H1 (cell line): ENCODE data around the gene STXBP5. TPM values are rescaled to one million over a fixed set of nuclear protein-coding genes. Genes with fewer than 3 reads are reported as not detected.

ENCODE experiments used
- CTCF ChIA-PET: fragments of 300-600 bp; sonication (Branson Sonifier 250); formaldehyde crosslinking; loops from one replicate; lab custom pipeline; 2021; ENCODE audit not compliant: partially characterized antibody; lab: Charles Lee
- POLR2A ChIA-PET: fragments of 300-600 bp; sonication (Branson Sonifier 250); formaldehyde crosslinking; loops from one replicate; lab custom pipeline; 2021; ENCODE audit warnings: inconsistent platforms; ENCODE audit not compliant: partially characterized antibody; lab: Charles Lee
- DNase-seq, 2 experiments: peaks; one replicate each; pipeline versions ENCODE4 v3.0.0 to v3.0.0-alpha.2; 2010 to 2022; ENCODE audit warnings: low spot score in 2 of 2, low read depth in 1 of 2, mixed read lengths in 1 of 2
- FAIRE-seq: peaks from 2 replicates; lab custom pipeline; 2011; peaks lifted over from hg19 to GRCh38; lab: Jason Lieb, UNC
- H2AFZ ChIP-seq: 2 replicates; pipeline ENCODE4 v1.8.1; 2012; ENCODE audit warnings: low read length, inconsistent platforms
- H2AK5ac ChIP-seq: 2 replicates; pipeline ENCODE4 v1.6.1; 2013; ENCODE audit warnings: low read depth, low read length
- H2BK120ac ChIP-seq: replicated peaks from 2 replicates; pipeline ENCODE3; 2013; ENCODE audit warnings: low read depth, low read length, inconsistent platforms
- H2BK12ac ChIP-seq: 2 replicates; pipeline ENCODE4 v1.6.1; 2013; ENCODE audit warnings: low read depth, low read length
- H2BK15ac ChIP-seq: 2 replicates; pipeline ENCODE4 v1.6.1; 2013; ENCODE audit warnings: low read length
- H2BK20ac ChIP-seq: 2 replicates; pipeline ENCODE4 v1.6.1; 2013; ENCODE audit warnings: low read length
- H2BK5ac ChIP-seq: 2 replicates; pipeline ENCODE4 v1.6.1; 2013; ENCODE audit warnings: low read depth, low read length
- H3K14ac ChIP-seq: 2 replicates; pipeline ENCODE4 v1.6.1; 2013; ENCODE audit warnings: inconsistent platforms; ENCODE audit not compliant: insufficient read length
- H3K18ac ChIP-seq: 2 replicates; pipeline ENCODE4 v1.6.1; 2013; ENCODE audit warnings: low read length; ENCODE audit errors: extremely low read depth
- H3K23ac ChIP-seq: 2 replicates; pipeline ENCODE4 v1.6.1; 2013; ENCODE audit warnings: inconsistent platforms; ENCODE audit not compliant: insufficient read length
- H3K23me2 ChIP-seq: 2 replicates; pipeline ENCODE4 v1.6.1; 2013; ENCODE audit warnings: low read depth, low read length
- H3K27ac ChIP-seq: 2 replicates; pipeline ENCODE4 v1.6.1; 2011; ENCODE audit warnings: low read depth, low read length, inconsistent platforms
- H3K27me3 ChIP-seq, 4 experiments: replicated peaks in 1 of 4; 1 replicate in 1 of 4; 2 replicates in 3 of 4; pipeline versions ENCODE4 v1.6.1 to v1.8.1; 2011 to 2013; ENCODE audit warnings: low read length in 3 of 4, mild to moderate bottlenecking in 3 of 4, inconsistent platforms in 2 of 4, mixed read lengths in 2 of 4, moderate library complexity in 1 of 4; ENCODE audit not compliant: control insufficient read depth in 3 of 4, insufficient read depth in 3 of 4; ENCODE audit errors: extremely low read depth in 1 of 4
- H3K36me3 ChIP-seq, 4 experiments: 2 replicates each; pipeline versions ENCODE4 v1.6.1 to v1.8.1; 2011 to 2013; ENCODE audit warnings: mild to moderate bottlenecking in 4 of 4, low read length in 3 of 4, moderate library complexity in 2 of 4, control low read depth in 1 of 4, inconsistent platforms in 1 of 4; ENCODE audit not compliant: insufficient read depth in 4 of 4, control insufficient read depth in 2 of 4
- H3K4ac ChIP-seq: replicated peaks from 2 replicates; pipeline ENCODE3; 2013; ENCODE audit warnings: low read length, low read depth, mixed read lengths, inconsistent platforms; ENCODE audit not compliant: insufficient read length
- H3K4me1 ChIP-seq, 4 experiments: replicated peaks in 1 of 4; 1 replicate in 1 of 4; 2 replicates in 3 of 4; pipeline versions ENCODE4 v1.6.1 to v1.8.1; 2011 to 2013; ENCODE audit warnings: low read length in 3 of 4, inconsistent platforms in 2 of 4, mixed read lengths in 1 of 4; ENCODE audit not compliant: insufficient read depth in 4 of 4, control insufficient read depth in 3 of 4
- H3K4me2 ChIP-seq, 2 experiments: 2 replicates each; pipeline versions ENCODE4 v1.6.1 to v1.8.1; 2011 to 2013; ENCODE audit warnings: low read depth in 2 of 2, low read length in 2 of 2, control low read depth in 1 of 2, inconsistent platforms in 1 of 2, mild to moderate bottlenecking in 1 of 2; ENCODE audit not compliant: insufficient read depth in 1 of 2
- H3K4me3 ChIP-seq, 4 experiments: fragments of 200-600, 300-600 bp in 1 of 4; sonication (generic), shearing (Covaris generic), sonication (Bioruptor Twin) in 1 of 4; 2 replicates each; pipeline versions ENCODE4 v1.5.1 to v1.8.1; 2011 to 2016; ENCODE audit warnings: low read length in 4 of 4, low read depth in 3 of 4, control low read depth in 2 of 4, inconsistent platforms in 2 of 4, mild to moderate bottlenecking in 2 of 4, mixed read lengths in 1 of 4, moderate library complexity in 1 of 4; ENCODE audit not compliant: insufficient read depth in 2 of 4; ENCODE audit errors: extremely low read depth in 1 of 4
- H3K56ac ChIP-seq: replicated peaks from 2 replicates; pipeline ENCODE3; 2013; ENCODE audit warnings: low read depth, mild to moderate bottlenecking, mixed read lengths, low read length, inconsistent platforms; ENCODE audit not compliant: insufficient read length
- H3K79me1 ChIP-seq: 2 replicates; pipeline ENCODE4 v1.6.1; 2013; ENCODE audit warnings: low read depth, low read length, control low read depth
- H3K79me2 ChIP-seq, 2 experiments: 2 replicates each; pipeline versions ENCODE4 v1.6.1 to v1.8.1; 2012 to 2013; ENCODE audit warnings: low read length in 2 of 2, mild to moderate bottlenecking in 2 of 2, inconsistent platforms in 1 of 2; ENCODE audit not compliant: insufficient read depth in 2 of 2, control insufficient read depth in 1 of 2
- H3K9ac ChIP-seq, 4 experiments: replicated peaks in 1 of 4; 1 replicate in 1 of 4; 2 replicates in 3 of 4; pipeline versions ENCODE4 v1.6.1 to v1.8.1; 2011 to 2013; ENCODE audit warnings: low read depth in 3 of 4, low read length in 3 of 4, control low read depth in 2 of 4, mild to moderate bottlenecking in 2 of 4, moderate library complexity in 2 of 4, inconsistent platforms in 1 of 4; ENCODE audit errors: extremely low read depth in 1 of 4
- H3K9me3 ChIP-seq, 2 experiments: 2 replicates each; pipeline versions ENCODE4 v1.6.1 to v1.8.1; 2012 to 2013; ENCODE audit warnings: mild to moderate bottlenecking in 2 of 2, moderate library complexity in 2 of 2, control low read depth in 1 of 2, inconsistent platforms in 1 of 2, low read depth in 1 of 2, low read length in 1 of 2, mixed read lengths in 1 of 2; ENCODE audit not compliant: insufficient read depth in 2 of 2
- H4K20me1 ChIP-seq, 2 experiments: replicated peaks in 1 of 2; 2 replicates each; pipeline versions ENCODE3 to v1.8.1; 2011 to 2013; ENCODE audit warnings: inconsistent platforms in 2 of 2, low read length in 2 of 2, mild to moderate bottlenecking in 1 of 2; ENCODE audit not compliant: insufficient read depth in 2 of 2, control insufficient read depth in 1 of 2
- H4K5ac ChIP-seq: 2 replicates; pipeline ENCODE4 v1.6.1; 2013; ENCODE audit warnings: low read length, low read depth, mixed read lengths, inconsistent platforms; ENCODE audit not compliant: insufficient read length
- H4K8ac ChIP-seq: 2 replicates; pipeline ENCODE4 v1.8.0; 2013; ENCODE audit warnings: mild to moderate bottlenecking, moderate library complexity, low read length, inconsistent platforms; ENCODE audit not compliant: insufficient read depth; ENCODE audit errors: extremely low read depth
- H4K91ac ChIP-seq: replicated peaks from 2 replicates; pipeline ENCODE3; 2013; ENCODE audit warnings: low read length, mixed read lengths, inconsistent platforms; ENCODE audit not compliant: insufficient read length
- HDAC6 ChIP-seq: IDR thresholded peaks from one replicate; pipeline ENCODE4 v1.7.1; 2012; ENCODE audit warnings: low read depth, mild to moderate bottlenecking, inconsistent platforms, low read length, moderate library complexity
- JUND ChIP-seq: IDR thresholded peaks from 2 replicates; pipeline ENCODE4 v1.6.1; 2011; ENCODE audit warnings: mild to moderate bottlenecking, improper control_type of control experiment, low read length
- KDM1A ChIP-seq: fragments of 200-600, 300-600 bp; sonication (generic); IDR thresholded peaks from 2 replicates; pipeline ENCODE4 v1.7.1; 2016; ENCODE audit warnings: mild to moderate bottlenecking, low read length, borderline replicate concordance
- PHF8 ChIP-seq: fragments of 200-600 bp; sonication (generic); conservative IDR thresholded peaks from 2 replicates; pipeline ENCODE4 v1.7.1; 2012; ENCODE audit warnings: low read depth, mild to moderate bottlenecking, inconsistent platforms, low read length, moderate library complexity
- POLR2AphosphoS5 ChIP-seq: IDR thresholded peaks from 2 replicates; pipeline ENCODE4 v1.6.1; 2011; ENCODE audit warnings: low read depth, low read length
- SP4 ChIP-seq: IDR thresholded peaks from 2 replicates; pipeline ENCODE4 v1.6.1; 2012; ENCODE audit warnings: low read length, inconsistent platforms
- SUZ12 ChIP-seq: fragments of 200-600 bp; sonication (generic); IDR thresholded peaks from 2 replicates; pipeline ENCODE4 v1.6.1; 2012; ENCODE audit warnings: mild to moderate bottlenecking, inconsistent platforms, low read length, moderate library complexity, mixed read lengths
- TAF1 ChIP-seq: IDR thresholded peaks from 2 replicates; pipeline ENCODE4 v1.6.1; 2011; ENCODE audit warnings: mild to moderate bottlenecking, low read depth, low read length
- TAF7 ChIP-seq: optimal IDR thresholded peaks from 2 replicates; pipeline ENCODE3; 2011; ENCODE audit warnings: low read depth, mild to moderate bottlenecking, inconsistent platforms, low read length, moderate library complexity, borderline replicate concordance
- WGBS, 2 experiments: shearing (Covaris generic) in 1 of 2; methylation state at CpG; one replicate each; pipeline versions ENCODE4 v1.1.6 to v1.1.7; 2013 to 2015; ENCODE audit warnings: low lambda C conversion rate in 2 of 2, mixed read lengths in 2 of 2, inconsistent platforms in 1 of 2, low coverage in 1 of 2, missing lambda C conversion rate in 1 of 2; ENCODE audit not compliant: insufficient replicate concordance in 2 of 2, insufficient coverage in 1 of 2, insufficient read length in 1 of 2; ENCODE audit errors: extremely low coverage in 1 of 2, missing lambda C conversion rate in 1 of 2; 5-methylcytosine and 5-hydroxymethylcytosine counted together
- polyA plus RNA-seq, 7 experiments: library from polyadenylated mRNA; depleted of rRNA in 3 of 7; stranded (reverse) in 5 of 7; unstranded in 2 of 7; fragments of >200 nt in 5 of 7; fragments of 200-250 nt in 2 of 7; gene quantifications; 1 replicate in 5 of 7; 2 replicates in 1 of 7; 4 replicates in 1 of 7; pipeline versions ENCODE4 v1.2.1 to v1.2.3, GENCODE V29; 2011 to 2013; ENCODE audit warnings: missing spikeins in 2 of 7, mixed read lengths in 2 of 7
- total RNA-seq: library from RNA; stranded (reverse); fragmentation: NEBNext Ultra II Directional; extraction: Animal tissue kit (Norgen Biotek cat#: 25700); gene quantifications from 2 replicates; pipeline ENCODE4 v1.2.1, GENCODE V29; 2021
- TF ChIP-seq, protein P1 (sequence below): IDR thresholded peaks from 2 replicates; pipeline ENCODE4 v1.6.1; 2011; ENCODE audit warnings: low read length, improper control_type of control experiment
- TF ChIP-seq, protein P2 (sequence below): IDR thresholded peaks from 2 replicates; pipeline ENCODE4 v1.6.1; 2012; ENCODE audit warnings: inconsistent platforms
- TF ChIP-seq, protein P3 (sequence below): IDR thresholded peaks from 2 replicates; pipeline ENCODE4 v1.6.1; 2012; ENCODE audit warnings: inconsistent platforms

Gene STXBP5
- total and polyA plus RNA-seq, 2 of the 8 experiments (the other 6 are each of a cell fraction or from before 2014, with no cell fraction given) = 2.7 to 10.8 TPM

DNA sequence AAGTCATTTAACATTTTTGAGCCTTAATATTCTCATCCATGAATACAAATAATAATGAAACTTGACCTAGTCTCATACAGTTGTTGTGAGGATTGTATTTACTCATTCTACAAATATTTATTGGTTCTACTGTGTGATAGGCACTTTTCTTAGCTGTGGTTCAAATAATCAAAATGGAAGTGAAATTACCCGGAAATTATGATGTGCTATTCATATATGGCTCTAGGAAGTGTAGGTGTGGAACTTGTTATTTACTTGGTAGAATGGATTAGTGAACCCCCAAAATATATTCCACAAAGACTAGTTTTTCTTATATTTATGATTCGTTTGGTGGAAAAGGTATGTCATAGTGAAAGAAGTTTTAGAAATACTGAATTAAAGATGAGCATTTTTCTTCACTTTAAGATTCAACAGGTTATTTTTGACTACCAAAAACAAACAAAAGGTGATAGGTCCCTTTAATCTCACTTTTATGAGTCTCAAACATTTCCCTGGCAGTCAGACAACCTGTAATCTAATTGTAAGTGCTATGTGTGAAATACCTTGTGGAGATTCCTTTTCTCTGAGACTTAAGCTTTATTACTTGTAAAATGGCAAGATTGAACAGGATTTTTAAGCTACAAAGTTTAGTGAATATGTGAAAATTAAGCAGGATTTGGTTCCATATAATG lies 77.8 kb downstream of the STXBP5 start:
- no peak overlapping the region for H3K4me3 ChIP-seq
- no peak overlapping the region for H2BK5ac ChIP-seq
- 98% methylated on average over 2 of the region's 2 CpGs; no CpG with 5 or more reads in 1 of the 2 experiments for WGBS, 2 experiments
- H3K4ac ChIP-seq = no peak overlapping the region
- no peak overlapping the region for H2AK5ac ChIP-seq
- H2BK20ac ChIP-seq = no peak overlapping the region
- H2BK12ac ChIP-seq = no peak overlapping the region
- no peaks in the 10 kb centered on the region for H3K9me3 ChIP-seq
- no peak overlapping the region for H2BK15ac ChIP-seq
- no peak overlapping the region for H3K4me2 ChIP-seq
- no peak overlapping the region for H3K23ac ChIP-seq
- peaks cover 0 to 1% of the 10 kb centered on the region in 2 experiments for H4K20me1 ChIP-seq
- no peaks in the 10 kb centered on the region for H3K4me1 ChIP-seq
- H3K36me3 ChIP-seq = peaks cover 0 to 19% (median 7%) of the 10 kb centered on the region in 4 experiments; a peak in 3 of 8 replicates
- no peaks in the 10 kb centered on the region for H3K79me2 ChIP-seq
- H3K9ac ChIP-seq = no peak overlapping the region
- H3K14ac ChIP-seq = no peak overlapping the region
- no peaks in the 10 kb centered on the region for H3K27me3 ChIP-seq
- no peaks in the 10 kb centered on the region for H3K23me2 ChIP-seq
- no peak overlapping the region for H4K8ac ChIP-seq
- H3K18ac ChIP-seq = no peak overlapping the region
- DNase-seq (no peak), FAIRE-seq (no peak)
- no peaks in the 10 kb centered on the region for H3K79me1 ChIP-seq
- ChIA-PET POLR2A (no interaction called here), CTCF (interaction anchor here (0.8 to 1.2 kb wide), 2 partner anchors 85 to 425 kb away, joined by 3 to 4 read pairs; no protein-coding TSS in a partner anchor)
- no peak overlapping the region for H2AFZ ChIP-seq
- H4K5ac ChIP-seq = no peak overlapping the region
- no peak overlapping the region for H3K27ac ChIP-seq
- no peak overlapping the region for H2BK120ac ChIP-seq
- H3K56ac ChIP-seq = no peak overlapping the region
- no peak overlapping the region for H4K91ac ChIP-seq
- TF ChIP-seq PHF8 (no peak), SUZ12 (no peak), SP4 (no peak), HDAC6 (no peak), TAF7 (no peak), KDM1A (no peak), TAF1 (no peak), JUND (no peak), POLR2AphosphoS5 (no peak)
- TF ChIP-seq, protein P1, sequence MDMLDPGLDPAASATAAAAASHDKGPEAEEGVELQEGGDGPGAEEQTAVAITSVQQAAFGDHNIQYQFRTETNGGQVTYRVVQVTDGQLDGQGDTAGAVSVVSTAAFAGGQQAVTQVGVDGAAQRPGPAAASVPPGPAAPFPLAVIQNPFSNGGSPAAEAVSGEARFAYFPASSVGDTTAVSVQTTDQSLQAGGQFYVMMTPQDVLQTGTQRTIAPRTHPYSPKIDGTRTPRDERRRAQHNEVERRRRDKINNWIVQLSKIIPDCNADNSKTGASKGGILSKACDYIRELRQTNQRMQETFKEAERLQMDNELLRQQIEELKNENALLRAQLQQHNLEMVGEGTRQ = no peak
- TF ChIP-seq, protein P2, sequence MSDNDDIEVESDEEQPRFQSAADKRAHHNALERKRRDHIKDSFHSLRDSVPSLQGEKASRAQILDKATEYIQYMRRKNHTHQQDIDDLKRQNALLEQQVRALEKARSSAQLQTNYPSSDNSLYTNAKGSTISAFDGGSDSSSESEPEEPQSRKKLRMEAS = no peak
- TF ChIP-seq, protein P3, sequence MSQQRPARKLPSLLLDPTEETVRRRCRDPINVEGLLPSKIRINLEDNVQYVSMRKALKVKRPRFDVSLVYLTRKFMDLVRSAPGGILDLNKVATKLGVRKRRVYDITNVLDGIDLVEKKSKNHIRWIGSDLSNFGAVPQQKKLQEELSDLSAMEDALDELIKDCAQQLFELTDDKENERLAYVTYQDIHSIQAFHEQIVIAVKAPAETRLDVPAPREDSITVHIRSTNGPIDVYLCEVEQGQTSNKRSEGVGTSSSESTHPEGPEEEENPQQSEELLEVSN = no peak
